Breast epithelium (tissue), 3 donors: ENCODE results near the gene EPRS1.

Experiments
- CTCF ChIP-seq, 3 donors: fragments of 450-650 bp; IDR thresholded peaks; one replicate each; pipeline ENCODE4 v1.5.1; 2016 to 2017; ENCODE audit warnings: antibody characterized with exemption in 3 of 3, mild to moderate bottlenecking in 3 of 3, moderate library complexity in 3 of 3
- POLR2A ChIP-seq: fragments of 450-650 bp; IDR thresholded peaks from one replicate; pipeline ENCODE4 v1.6.1; 2016; ENCODE audit warnings: antibody characterized with exemption, mild to moderate bottlenecking, moderate library complexity
- POLR2AphosphoS5 ChIP-seq, 3 donors: sonication (generic); formaldehyde crosslinking; IDR thresholded peaks; one replicate each; pipeline ENCODE4 v1.6.1; 2017; ENCODE audit warnings: antibody characterized with exemption in 3 of 3

- TF ChIP-seq POLR2A (no peak), CTCF (IDR thresholded peaks at IDR 0.05) (no peak), POLR2AphosphoS5 (IDR thresholded peaks at IDR 0.05) (no peak)
Observed at GRCh38 chr1:220013497-220013896, 32.8 kb downstream of the EPRS1 start.
